Activated CD4-positive, alpha-beta T cell treated with anti-CD3 and anti-CD28 coated beads, Interleukin-2, amount 50 U/mL, for 1 hour (primary cell): ENCODE data around the gene TMPRSS6.
"Not testable (repeated sequence)": the region's sequence is repeated elsewhere in the genome, so short reads cannot be mapped to it uniquely, and the experiment has no call there.

ENCODE experiments used
- DNase-seq: peaks from one replicate; pipeline ENCODE4 v3.0.0-alpha.2; 2020

Gene TMPRSS6

DNA sequence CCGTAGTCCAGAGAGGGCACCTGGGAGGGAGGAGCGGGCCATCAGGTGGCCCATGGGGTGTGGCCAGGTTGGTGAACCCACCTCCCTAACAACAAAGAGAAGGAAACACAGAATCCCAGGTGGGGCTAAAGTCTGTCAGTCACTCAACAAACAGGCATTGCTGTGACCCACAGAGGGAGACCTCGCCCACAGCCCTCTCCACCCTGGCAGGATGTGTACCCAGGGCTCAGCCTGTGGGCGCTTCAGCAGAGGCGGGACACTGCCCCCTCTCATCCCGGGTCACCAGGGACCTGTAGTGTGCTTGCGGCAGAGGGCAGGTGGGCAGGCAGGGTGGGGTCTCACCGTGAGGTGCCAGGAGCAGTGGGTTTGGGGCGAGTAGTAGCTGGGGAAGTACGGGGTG is 25.1 kb downstream of the TMPRSS6 start:
- DNase-seq: no peak

DNA sequence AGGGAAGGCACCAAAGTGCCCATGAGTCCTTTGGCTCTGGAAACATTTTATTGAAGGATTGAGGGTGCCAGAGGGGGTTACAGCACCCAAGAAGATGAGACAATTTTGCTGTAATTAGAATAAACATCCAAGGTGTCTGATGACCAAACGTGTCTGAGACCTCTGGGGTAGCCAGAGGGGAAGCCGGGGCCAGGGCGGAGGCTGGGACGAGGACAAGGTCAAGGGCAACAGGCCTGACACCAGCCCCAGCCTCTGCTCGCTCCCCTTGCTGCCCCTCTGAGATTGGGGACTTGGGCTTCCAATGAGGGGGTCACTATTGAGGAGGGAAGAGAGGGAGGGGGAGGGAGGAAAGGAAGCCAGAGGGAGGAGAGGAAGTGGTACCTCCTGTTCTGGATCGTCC is 25.6 kb downstream of the TMPRSS6 start:
- no peak for DNase-seq

DNA sequence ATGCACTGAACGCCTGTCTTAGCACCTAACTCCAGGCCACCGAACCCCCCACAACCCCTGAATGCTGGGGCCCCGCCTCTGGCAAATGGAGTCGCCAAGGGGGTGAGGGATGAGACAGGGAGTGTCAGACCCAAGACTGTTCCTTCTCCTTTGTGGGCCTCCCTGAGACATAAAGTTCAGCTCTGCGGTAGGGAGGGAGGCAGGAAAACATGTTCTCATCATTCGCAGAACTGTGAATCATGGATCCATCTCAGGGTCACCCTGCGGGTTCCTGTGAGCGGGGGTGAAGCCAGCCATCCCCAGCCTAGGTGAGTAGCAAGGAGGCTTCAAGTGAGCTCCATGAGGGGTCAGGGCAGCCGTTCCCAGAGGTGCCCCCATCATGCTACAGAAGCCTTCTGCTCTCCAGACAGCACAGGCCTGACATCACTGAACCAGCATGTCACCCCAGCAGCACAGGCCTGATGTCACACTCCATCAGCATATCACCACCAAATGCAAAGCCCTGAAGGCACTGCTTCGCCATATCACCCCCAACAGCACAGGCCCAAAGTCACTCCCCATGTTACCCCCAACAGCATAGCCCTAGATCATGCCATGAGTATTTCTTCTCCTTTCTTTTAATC is 27.2 kb downstream of the TMPRSS6 start:
- no peak for DNase-seq

DNA sequence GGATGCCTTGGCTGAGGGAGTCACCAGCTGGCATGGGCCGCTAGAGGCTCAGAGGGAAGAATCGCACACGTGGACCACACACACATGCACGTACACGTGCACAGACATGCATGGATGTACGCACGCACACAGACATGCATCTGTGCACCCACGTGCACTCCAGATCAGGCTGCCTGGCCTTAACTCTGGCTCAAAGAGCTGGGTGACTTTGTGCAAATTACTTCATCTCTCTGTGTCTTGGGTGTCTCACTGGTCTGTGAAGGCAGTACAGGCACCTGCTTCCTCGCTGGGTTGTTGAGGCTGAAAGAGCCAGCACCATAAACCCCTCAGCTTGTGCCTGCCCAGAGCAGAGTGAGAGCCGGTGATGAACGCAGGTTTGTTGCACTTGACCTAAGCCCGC is 28.7 kb downstream of the TMPRSS6 start:
- no peak for DNase-seq

DNA sequence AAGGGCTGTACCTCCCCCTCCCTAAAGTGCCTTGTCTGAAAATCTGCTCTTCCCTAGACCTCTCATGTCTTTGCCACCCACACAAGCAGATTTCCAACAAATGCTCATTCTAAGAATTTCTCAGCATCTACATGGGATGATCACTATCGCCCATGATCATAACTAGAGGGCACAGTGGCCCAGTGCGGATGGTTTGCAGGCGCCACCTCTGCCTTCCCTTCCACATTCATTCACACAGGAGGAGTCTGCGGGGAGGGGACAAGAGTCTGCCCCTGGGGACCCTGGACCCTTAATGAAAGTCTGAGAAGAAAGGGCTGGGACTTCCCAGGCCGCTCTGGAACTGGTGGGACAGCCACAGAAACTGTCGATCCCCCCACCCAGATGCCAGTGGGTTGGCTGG is 29.1 kb downstream of the TMPRSS6 start:
- DNase-seq: no peak

DNA sequence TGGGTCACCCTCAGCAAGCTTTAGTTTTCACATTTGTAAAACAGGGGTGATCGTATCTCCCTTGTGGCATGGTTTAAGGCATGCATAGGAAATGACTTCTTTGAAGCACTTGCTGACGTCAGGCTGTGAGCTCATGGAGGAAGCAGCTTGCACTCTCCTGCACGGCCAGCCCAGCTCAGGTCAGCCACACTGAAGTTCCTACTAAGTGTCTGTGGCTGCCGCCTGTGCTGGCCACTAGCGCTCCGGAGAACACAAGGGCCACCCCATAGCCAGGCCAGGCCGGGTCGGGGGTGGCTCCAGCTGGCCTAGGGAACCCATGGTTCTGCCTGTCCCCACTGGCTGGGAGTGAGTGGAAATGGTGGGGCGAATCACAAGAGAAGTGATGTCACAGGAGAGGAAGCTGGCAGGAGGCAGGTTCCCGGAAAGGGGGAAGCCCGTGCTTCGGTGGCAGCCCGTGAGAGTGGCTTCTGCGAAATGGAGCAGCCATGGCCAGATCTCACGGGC is 29.8 kb downstream of the TMPRSS6 start:
- peak; percentile 82 for DNase-seq

DNA sequence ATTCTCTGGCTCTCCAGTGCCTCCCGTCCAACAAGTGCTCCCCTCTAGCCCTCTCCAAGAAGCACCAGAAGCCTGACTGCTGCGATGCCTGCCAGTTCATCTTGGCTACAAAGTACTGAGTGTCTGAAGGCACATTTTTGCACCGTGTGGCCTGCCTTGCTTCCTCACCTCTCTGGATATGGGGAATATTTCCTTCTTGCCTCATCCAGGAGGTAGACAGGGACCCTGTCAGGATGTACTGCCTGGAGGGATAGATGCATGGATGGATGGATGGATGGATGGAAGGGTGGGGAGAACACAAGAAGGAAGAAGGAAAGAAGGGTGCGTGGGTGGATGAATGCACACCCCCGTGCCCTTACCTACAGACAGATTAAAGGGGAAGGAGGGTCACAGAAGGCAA is 30.4 kb downstream of the TMPRSS6 start:
- no peak for DNase-seq

DNA sequence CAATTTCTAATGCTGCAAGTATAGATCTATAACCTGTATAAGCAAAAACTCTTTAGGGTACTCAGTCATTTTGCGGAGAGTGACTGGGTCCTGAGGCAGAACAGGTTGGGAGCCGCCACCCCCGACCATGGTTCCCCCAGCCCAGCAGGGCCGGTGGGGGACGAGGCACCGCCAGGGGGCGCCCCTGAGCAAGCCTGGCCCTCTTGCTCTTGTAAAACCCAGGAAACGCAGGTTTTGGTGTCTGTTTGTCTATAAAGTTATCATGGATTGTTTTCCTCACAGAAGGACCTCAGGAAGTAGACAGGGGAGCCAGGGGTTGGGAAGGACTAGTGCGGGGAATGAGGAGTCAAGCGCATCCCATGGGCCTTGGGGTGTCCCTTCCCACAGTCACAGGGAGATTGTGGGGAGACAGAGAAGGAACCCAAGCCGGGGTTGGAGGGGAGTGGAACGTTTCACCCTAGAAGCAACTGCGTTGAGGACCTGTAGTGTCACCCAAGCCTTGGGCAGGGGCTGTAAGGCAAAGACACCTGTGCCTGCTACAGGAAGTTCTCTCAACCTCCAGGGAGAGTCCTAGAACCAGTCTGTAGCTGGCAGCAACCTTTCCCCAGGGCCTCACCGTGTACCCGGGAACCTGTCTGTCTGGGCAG is 31.6 kb downstream of the TMPRSS6 start:
- peak; percentile 87 for DNase-seq

DNA sequence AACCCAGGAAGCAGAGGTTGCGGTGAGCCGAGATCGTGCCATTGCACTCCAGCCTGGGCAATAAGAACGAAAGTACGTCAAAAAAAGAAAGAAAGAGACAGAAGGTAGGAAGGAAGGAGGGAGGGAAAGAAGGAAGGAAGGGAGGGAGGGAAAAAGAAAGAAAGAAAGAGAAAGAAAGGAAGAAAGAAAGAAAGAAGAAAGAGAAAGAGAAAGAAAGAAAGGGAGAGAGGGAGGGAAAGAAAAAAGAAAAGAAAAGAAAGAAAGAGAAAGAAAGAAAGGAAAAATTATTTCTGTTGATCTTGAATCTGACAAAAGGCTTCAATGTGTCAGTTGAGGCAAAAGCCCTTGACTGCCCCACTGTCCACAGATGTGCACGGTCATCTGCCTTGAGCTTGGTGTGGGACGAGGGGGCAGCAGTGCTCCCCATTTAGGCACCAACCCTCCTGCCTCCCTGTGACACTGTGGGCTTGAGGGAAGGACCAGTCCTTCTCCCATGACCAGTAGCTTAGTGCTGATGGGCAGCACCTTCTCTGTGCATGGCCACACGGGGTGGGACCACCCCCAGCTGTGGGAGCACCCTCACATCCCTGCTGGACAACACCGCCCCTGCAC is 33.6 kb downstream of the TMPRSS6 start:
- DNase-seq: no peak

DNA sequence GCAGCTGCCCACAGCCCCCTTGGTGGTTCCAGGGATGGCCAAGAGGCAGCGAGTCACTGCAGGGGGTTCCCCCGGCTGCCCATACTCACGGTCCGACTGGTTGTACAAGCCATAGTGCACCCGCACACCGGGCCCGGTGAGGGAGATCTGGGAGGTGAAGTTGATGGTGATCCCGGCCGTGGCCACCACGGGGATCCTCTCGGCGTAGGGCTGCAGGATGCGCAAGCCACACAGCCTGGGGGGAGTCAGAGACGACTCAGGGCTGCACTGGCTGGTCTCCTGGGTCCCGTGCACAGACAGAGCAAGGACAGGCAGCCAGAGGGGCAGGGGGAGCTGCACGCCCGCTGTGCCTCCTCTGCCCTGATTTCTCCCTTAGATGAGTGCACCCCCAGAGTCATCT is 34.5 kb downstream of the TMPRSS6 start:
- no peak for DNase-seq

DNA sequence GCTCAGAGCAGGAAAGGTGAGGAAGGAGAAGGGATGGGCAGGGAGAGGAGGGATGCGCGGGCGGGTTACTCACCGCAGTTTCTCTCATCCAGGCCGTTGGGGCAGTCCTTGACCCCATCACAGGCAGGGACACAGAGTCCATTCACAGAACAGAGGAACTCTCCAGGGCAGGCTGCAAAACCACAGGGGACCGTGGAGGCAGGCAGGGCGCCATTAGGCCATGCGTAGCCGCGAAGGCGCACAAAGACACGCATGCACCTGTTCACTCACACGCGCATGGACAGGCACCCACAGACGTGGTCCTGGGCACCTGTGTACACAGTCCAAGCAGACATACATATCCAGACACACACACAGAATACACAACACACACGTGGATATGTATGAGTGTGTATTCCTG is 35.0 kb downstream of the TMPRSS6 start:
- DNase-seq: no peak

DNA sequence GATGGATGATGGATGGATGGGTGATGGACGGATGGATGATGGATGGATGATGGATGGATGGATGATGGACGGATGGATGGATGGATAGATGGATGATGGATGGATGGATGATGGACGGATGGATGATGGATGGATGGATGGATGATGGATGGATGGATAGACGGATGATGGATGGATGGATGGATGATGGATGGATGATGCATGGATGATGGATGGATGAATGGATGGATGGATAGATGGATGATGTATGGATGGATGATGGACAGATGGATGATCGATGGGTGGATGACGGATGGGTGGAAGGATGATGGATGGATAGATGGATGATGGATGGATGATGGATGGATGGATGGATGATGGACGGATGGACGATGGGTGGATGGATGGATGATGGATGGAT is 36.8 kb downstream of the TMPRSS6 start:
- no peak for DNase-seq

DNA sequence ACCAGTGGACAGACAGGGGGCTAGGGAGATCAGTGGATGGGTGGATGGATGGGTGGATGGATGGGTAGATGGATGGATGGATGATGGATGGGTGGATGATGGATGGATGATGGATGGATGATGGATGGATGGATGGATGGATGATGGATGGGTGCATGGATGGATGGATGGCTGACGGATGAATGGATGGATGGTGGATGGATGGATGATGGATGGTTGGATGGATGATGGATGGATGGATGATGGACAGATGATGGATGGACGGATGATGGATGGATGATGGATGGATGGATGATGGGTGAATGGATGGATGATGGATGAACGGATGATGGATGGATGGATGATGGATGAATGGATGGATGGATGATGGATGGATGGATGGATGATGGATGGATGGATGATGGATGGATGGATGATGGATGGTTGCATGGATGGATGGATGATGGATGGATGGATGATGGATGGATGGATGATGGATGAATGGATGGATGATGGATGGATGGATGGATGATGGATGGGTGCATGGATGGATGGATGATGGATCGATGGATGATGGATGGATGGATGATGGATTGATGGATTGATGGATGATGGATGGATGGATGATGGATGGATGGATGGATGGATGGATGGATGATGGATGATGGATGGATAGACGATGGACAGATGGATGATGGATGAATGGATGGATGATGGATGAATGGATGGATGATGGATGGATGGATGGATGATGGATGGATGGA is 37.5 kb downstream of the TMPRSS6 start:
- DNase-seq: not testable (repeated sequence)

DNA sequence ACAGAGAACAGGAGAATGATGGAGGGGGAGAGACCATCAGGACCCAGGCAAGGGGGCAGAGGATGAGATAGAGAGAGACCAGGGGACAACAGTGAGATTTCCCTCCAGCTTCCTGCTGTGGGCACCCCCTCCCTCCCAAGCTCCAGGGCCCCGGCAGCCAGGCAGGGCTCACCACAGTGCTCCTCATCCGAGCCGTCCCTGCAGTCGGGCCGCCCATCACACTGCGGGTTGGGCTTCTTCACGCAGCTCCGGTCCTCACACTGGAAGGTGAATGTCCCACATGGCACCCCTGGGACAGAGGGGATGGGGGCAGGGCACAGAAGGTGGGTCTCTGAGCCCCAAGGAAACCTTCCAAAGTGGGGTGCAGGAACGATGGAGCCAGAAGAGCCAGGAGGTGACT is 38.8 kb downstream of the TMPRSS6 start:
- DNase-seq: no peak

DNA sequence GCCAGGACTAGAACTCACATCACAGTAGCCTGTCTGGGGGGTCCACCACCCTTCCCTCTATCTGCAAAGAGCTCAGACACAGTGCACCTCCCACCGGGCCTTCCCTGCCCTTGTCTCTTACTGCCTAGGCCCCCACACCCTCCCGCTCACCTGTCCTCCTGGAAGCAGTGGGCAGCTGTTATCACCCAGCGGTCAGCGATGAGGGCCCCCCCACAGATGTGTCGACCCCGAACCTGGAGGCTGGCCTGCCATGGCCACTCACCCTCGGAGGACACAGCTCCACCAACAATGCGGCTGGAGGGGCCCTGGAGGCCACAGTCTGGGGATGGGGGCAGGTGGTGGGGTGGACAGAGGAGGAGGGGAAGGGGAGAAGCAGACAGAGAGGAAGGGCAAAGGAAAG is 39.2 kb downstream of the TMPRSS6 start:
- DNase-seq: no peak

DNA sequence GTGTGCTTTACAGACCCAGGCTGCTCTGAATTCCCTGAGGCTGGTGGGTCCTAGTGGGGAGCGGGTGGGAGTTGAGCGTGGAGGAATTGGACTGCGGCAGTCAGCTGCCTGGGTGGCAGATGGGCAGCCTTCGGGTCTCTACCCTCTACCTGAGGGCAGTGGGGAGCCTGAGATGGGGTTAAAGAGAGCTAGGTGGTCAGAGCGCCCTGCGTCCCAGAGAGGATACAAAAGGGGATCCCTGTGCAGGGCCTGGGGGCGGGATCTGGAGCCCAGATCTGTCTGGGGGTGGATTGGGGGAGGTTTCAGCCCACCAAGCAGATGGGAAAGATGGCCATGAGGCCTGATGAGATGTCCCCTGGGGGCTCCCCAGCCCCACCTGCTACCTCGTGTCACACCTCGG is 39.8 kb downstream of the TMPRSS6 start:
- no peak for DNase-seq

DNA sequence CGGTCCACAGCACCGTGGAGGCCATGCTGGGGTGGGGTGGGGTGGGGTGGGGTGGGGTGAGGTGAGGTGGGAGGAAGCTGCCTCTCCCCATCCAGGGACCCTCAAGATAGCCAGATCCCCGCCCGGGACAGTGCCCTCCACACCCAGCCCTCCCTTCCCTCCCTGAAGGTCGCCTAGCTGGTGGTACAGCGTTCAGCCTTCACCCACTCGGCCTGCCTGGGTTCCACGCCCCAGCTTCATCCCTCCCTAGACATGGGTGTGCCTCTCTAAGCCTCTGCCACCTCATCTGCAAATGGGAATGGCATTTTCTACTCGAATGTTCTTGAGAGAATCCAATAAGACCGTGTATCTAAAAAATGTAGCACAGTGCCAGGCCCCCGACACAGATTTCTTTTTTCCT is 40.2 kb downstream of the TMPRSS6 start:
- no peak for DNase-seq

DNA sequence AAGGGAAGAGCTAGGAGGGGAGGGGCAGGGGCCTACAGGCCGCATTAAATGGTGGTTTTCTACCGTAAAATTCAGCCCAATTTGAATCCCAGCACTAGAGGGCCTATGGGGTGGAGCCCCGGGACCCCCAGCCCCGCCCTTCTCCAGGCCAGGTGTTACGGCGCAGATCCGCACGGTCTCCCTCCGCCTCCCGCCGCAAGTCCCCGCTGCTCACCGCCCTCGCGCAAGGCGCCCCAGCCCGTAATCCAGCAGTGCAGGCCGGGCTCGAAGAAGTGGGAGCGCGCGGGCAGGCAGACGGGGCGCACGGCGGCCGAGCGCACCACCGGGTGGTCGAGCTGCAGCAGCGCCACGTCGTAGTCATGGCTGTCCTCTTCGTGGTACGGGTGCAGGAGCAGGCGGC is 40.7 kb downstream of the TMPRSS6 start:
- no peak for DNase-seq

DNA sequence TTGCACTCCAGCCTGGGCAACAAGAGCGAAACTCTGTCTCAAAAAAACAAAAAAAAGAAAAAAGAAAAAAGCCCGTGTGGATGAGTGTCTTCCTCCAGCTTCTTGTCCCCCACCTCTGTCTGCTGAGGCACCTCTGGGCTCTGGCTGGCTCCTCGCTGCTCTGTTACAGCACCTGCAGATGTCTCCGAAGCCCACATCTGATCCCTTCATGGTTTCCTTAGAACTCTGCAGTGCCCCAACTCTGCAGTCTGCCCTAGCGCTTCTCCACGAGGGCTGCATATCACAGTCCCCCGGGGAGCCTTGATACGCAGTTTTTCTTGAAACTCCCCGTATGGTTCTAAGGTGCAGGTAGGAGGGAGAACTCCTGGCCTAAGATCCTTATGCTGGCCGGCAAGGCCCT is 42.1 kb downstream of the TMPRSS6 start:
- DNase-seq: no peak

DNA sequence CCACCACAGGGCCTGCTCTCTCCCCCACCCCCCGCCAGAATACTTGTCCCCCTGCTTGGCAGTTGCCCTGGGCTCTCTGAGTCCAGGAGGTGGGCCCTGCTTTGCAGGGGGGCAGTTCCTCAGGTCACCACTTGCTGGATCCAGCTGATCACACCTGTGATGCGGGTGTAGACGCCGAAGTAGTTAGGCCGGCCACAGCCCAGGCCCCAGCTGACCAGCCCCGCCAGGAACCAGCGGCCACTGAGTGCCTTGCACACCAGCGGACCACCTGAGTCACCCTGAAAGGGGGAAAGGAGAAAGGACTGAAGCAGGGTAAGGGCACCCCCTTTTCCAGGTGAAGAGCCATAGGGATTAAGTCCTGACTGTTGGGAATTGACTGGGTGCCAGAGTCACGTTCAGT is 43.6 kb downstream of the TMPRSS6 start:
- no peak for DNase-seq

DNA sequence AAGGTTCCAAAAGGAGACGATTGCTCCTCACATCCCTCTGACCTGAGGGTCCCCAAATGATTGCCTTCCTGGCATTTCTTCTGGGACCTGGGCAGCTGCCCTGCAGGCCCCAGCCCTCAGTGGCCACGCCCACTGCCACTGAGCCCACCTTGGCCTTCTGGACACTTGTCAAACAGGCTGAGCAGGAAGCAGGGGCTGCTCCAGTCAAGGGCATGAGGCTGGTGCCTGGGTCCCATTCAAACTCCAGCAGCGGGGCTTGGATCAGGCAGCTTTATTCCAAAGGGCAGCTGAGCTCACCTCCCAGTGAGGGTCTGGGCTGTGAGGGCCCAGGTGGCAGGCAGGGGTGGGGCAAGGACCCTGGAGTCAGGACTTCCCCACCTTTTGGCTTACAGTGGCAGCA is 44.3 kb downstream of the TMPRSS6 start:
- DNase-seq: no peak

DNA sequence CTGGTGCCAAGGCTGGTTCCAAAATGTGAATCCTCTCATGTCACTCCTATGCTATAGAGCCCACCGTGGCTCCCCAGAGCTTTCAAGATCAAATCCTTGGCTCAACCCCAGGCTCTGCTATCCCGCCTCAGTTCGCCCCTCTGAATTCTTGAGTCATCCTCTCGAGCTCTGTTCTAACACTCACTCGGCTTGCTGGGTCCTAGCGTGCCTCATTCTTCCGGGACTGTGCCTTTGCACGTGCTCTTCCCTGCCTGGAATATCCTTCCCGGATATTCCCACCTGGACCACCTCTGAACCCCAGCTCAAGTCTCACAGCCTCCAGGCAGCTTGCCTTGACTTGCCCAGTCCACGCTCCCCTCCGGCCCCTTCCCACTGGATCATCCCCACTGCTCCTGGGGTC is 45.0 kb downstream of the TMPRSS6 start:
- DNase-seq: no peak

DNA sequence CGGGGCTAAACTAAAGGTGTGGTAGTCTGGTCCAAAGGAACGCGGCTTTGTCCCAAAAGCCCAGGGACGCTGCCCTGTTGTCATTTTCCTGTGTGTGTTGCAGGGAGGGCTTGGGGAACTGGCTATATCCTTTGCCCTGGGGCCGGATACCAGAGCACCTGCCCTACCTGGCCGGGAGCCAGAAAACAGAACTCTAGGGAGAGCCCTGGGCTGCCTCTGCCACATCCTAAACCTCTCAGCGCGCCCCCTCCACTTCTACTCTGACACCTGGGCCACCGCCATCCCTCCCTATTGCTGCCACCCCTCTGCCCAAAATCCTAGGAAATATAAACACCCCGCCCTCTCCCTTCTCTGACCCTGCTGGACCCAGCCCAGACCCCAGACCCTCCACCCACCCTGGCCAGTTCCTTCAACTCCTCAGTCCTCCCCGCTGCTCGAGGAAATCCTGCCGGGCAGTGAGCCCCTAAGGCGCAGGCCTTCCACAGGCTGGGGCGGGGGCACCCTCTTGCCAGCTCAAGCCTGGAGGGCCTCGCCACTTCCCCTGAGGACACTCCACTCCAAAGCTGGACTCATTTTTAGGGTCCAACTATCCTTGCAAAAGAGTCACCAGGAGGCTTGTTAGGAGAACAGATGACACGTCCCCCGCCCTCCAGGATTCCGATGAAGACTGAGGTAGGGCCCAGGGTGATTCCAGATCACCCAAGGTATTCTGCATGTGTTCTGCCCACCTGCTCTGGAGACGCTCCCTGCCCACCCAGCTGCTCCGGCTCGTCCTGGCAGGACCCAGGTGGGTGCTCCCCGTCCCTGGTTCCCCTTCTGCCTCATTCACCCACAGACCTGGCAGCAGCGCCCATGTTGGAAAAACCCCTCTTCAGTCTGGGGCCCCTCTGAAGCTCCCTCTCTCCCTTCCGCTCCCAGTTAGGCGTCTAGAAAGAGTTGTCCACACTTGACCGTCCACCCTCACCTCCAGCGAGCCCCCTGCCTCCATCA is 45.8 kb downstream of the TMPRSS6 start:
- no peak for DNase-seq
